Lung (tissue), 12 donors: ENCODE data around the gene MYB. TPM values are rescaled to one million over a fixed set of nuclear protein-coding genes. Genes with fewer than 3 reads are reported as not detected.
A peak's percentile ranks its signal among the peaks of the same experiment; 100 is the strongest.

ENCODE experiments used
- ATAC-seq: fragments of 200-7000 bp; cut with Tn5 transposase; one replicate; pipeline ENCODE4 v1.9.1; 2020; ENCODE audit warnings: moderate number of reproducible peaks; ENCODE audit not compliant: insufficient read depth, low FRiP score
- DNase-seq, 3 donors: peaks; one replicate each; pipeline ENCODE4 v3.0.0-alpha.2; 2013 to 2017
- H3K27ac ChIP-seq, 2 donors: one replicate each; pipeline ENCODE4 v1.5.1; 2013; ENCODE audit warnings: mild to moderate bottlenecking in 2 of 2, moderate library complexity in 2 of 2, control low read depth in 1 of 2, inconsistent platforms in 1 of 2, low read depth in 1 of 2, low read length in 1 of 2
- H3K27me3 ChIP-seq, 3 donors: one replicate each; pipeline ENCODE4 v1.5.1; 2013; ENCODE audit warnings: low read length in 2 of 3; ENCODE audit not compliant: control insufficient read depth in 3 of 3, insufficient read depth in 3 of 3
- H3K36me3 ChIP-seq, 4 donors: one replicate each; pipeline ENCODE4 v1.5.1; 2013; ENCODE audit warnings: low read length in 4 of 4, mild to moderate bottlenecking in 1 of 4, moderate library complexity in 1 of 4; ENCODE audit not compliant: control insufficient read depth in 4 of 4, insufficient read depth in 4 of 4
- H3K4me1 ChIP-seq, 5 donors: one replicate each; pipeline ENCODE4 v1.5.1; 2013; ENCODE audit warnings: low read length in 5 of 5, mild to moderate bottlenecking in 2 of 5, moderate library complexity in 1 of 5; ENCODE audit not compliant: control insufficient read depth in 5 of 5, insufficient read depth in 5 of 5
- H3K4me3 ChIP-seq: one replicate; pipeline ENCODE4 v1.5.1; 2013; ENCODE audit warnings: mild to moderate bottlenecking, control low read depth, moderate library complexity
- H3K9ac ChIP-seq, 2 donors: one replicate each; pipeline ENCODE4 v1.5.1; 2013; ENCODE audit warnings: low read length in 2 of 2, control low read depth in 1 of 2; ENCODE audit not compliant: insufficient read depth in 1 of 2
- H3K9me3 ChIP-seq, 4 donors: one replicate each; pipeline ENCODE4 v1.5.1; 2013; ENCODE audit warnings: low read length in 3 of 4, mild to moderate bottlenecking in 1 of 4, moderate library complexity in 1 of 4; ENCODE audit not compliant: control insufficient read depth in 4 of 4, insufficient read depth in 3 of 4
- WGBS, 2 donors: extraction: QIAGEN DNeasy Blood & Tissue Kit; methylation state at CpG; one replicate each; pipeline ENCODE4 v1.1.7; 2013; 5-methylcytosine and 5-hydroxymethylcytosine counted together
- polyA plus RNA-seq, 2 donors: library from polyadenylated mRNA; stranded (reverse); fragments of 200-250 nt; gene quantifications; one replicate each; pipeline ENCODE4 v1.2.1, GENCODE V29; 2013
- total RNA-seq, 2 donors: library from RNA; depleted of rRNA in 1 of 2; stranded (reverse); fragments of >200 nt in 1 of 2; gene quantifications; one replicate each; pipeline ENCODE4 v1.2.1, GENCODE V29; 2014 to 2021
- TF ChIP-seq, protein P1 (sequence below): IDR thresholded peaks from 2 replicates; pipeline ENCODE4 v1.5.1; 2012; ENCODE audit warnings: mild to moderate bottlenecking; ENCODE audit errors: control extremely low read depth, extremely low read depth
- donor health status: control.
- donor health status: control.
- donor health status: Bipolar disorder and iron deficiency.
- donor health status: healthy.
- donor health status: DM: yes; HTN: yes; CAD: no.

MYB gene
- total and polyA plus RNA-seq, 4 donors: 1.3 to 11.3 (median 4.6) TPM

DNA sequence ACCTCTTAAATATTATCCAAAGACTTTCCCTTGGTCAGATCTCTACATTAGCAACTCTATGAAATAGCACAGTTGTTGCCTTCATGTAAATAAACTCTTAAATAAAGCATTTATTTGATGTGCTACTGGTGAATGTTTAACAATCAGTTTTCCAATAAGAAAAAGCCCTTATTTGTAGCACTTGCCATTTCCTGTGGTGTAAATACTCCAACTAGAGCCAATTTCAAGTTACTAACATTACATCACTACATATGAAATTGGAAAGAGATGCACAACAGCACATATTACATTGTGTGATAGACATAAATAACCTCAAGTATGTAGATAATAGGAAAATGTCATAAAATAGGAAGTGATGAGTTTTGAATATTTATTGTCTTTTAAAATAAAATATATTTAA, 5.0 kb upstream of the MYB start:
- TF ChIP-seq, protein P1, sequence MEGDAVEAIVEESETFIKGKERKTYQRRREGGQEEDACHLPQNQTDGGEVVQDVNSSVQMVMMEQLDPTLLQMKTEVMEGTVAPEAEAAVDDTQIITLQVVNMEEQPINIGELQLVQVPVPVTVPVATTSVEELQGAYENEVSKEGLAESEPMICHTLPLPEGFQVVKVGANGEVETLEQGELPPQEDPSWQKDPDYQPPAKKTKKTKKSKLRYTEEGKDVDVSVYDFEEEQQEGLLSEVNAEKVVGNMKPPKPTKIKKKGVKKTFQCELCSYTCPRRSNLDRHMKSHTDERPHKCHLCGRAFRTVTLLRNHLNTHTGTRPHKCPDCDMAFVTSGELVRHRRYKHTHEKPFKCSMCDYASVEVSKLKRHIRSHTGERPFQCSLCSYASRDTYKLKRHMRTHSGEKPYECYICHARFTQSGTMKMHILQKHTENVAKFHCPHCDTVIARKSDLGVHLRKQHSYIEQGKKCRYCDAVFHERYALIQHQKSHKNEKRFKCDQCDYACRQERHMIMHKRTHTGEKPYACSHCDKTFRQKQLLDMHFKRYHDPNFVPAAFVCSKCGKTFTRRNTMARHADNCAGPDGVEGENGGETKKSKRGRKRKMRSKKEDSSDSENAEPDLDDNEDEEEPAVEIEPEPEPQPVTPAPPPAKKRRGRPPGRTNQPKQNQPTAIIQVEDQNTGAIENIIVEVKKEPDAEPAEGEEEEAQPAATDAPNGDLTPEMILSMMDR: no peak
- Histone ChIP-seq H3K27ac (no peak overlapping the region), H3K4me1 (peaks cover 0 to 3% (median 0%) of the 10 kb centered on the region in 5 donors), H3K9ac (no peak overlapping the region), H3K9me3 (no peaks in the 10 kb centered on the region), H3K36me3 (no peaks in the 10 kb centered on the region), H3K4me3 (no peak overlapping the region), H3K27me3 (peaks cover 0 to 3% (median 0%) of the 10 kb centered on the region in 3 donors)
- no peak for DNase-seq
- no peak for ATAC-seq

DNA sequence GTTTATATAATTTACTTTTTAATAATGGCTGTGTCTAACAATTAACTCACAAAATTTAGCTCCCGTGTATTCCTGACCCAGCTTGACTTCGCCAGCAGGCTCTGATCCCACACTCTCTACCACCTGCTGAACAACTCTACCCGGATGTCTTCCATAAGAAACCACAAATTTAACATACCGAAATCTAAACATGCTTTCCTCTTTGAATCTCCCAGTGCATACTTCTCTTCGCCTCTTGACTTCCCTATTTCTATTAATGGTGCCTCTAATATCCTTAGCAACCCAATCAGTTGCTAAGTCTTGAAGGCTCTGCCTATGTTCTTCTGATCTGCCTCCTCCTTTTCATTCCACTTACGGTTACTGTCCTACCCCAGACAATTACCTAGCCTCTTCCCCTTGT, 4.6 kb upstream of the MYB start:
- DNase-seq (no peak), ATAC-seq (no peak)
- Histone ChIP-seq H3K27me3 (peaks cover 0 to 3% (median 0%) of the 10 kb centered on the region in 3 donors), H3K27ac (no peak overlapping the region), H3K9ac (no peak overlapping the region), H3K9me3 (no peaks in the 10 kb centered on the region), H3K36me3 (no peaks in the 10 kb centered on the region), H3K4me3 (no peak overlapping the region), H3K4me1 (peaks cover 0 to 3% (median 0%) of the 10 kb centered on the region in 5 donors)
- TF ChIP-seq, protein P1: no peak
- 35 to 67% methylated on average over 6 of the region's 6 CpGs for WGBS, 2 donors

DNA sequence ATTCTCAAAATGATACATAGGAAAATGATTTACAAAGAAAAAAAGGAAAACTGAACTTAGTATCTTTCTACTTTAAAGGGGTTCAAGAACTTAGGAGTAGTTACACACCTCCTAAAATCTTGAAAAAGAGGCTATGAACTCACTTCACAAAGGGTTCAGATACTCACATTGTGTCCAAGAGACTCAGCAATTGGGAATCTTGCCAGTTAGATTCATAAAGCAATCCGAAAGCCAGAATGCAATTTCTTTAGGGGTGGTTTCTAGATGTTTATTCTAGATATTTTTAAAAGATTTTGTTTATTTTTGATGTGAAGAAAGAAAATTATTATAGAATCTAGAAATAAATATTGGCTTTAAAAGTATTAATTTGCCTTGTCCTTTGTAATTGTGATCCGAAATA, 1.7 kb upstream of the MYB start:
- TF ChIP-seq, protein P1: no peak
- no peak overlapping the region for H3K27ac ChIP-seq
- 59 to 70% methylated on average over 2 of the region's 2 CpGs for WGBS, 2 donors
- no peaks in the 10 kb centered on the region for H3K9me3 ChIP-seq
- peak in 1 of 3 donors; percentile 26 for DNase-seq
- ATAC-seq: no peak
- peaks cover 3 to 24% (median 9%) of the 10 kb centered on the region in 5 donors for H3K4me1 ChIP-seq
- no peaks in the 10 kb centered on the region for H3K36me3 ChIP-seq
- no peak overlapping the region for H3K9ac ChIP-seq
- H3K27me3 ChIP-seq: peaks cover 0 to 24% (median 17%) of the 10 kb centered on the region in 3 donors
- H3K4me3 ChIP-seq: no peak overlapping the region

DNA sequence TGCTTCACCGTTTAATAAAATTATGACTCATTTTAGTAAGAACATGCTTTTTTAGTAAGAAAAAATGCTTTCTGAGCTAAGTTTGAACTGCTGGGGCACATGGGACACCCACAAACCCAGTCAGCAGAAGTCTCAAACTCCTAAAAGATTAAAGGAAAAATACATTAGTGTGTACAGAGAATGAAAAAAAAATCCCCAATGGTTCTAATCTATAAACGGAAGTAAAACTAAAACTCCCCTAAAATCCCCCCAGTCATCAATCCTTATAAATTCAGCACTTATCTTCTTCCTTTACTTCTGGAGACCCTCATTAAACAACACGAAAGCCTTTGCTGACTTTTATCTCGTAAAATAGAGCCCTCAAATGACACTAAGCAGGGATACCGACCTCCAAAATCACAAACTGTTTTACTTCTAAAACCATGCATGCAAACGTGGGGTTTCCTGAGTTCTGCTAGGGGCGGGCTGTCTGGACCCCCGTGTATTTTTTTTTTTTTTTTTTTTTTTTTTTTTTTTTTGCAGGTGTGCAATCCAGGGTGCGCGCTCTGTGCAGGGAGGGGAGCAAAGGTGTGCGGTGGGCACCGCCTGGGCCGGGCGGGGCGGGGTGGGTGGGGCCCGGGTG, 1.1 kb upstream of the MYB start:
- TF ChIP-seq, protein P1: no peak
- Histone ChIP-seq H3K4me3 (no peak overlapping the region), H3K36me3 (no peaks in the 10 kb centered on the region), H3K9me3 (no peaks in the 10 kb centered on the region), H3K27ac (no peak overlapping the region), H3K9ac (no peak overlapping the region), H3K4me1 (peaks cover 3 to 24% (median 9%) of the 10 kb centered on the region in 5 donors), H3K27me3 (peaks cover 0 to 24% (median 22%) of the 10 kb centered on the region in 3 donors)
- DNase-seq: no peak
- 7 to 13% methylated on average over 15 to 16 of the region's 16 CpGs for WGBS, 2 donors
- ATAC-seq: no peak
